Activated CD8-positive, alpha-beta memory T cell treated with anti-CD3 and anti-CD28 coated beads for 48 hours (primary cell): ENCODE measurements around the gene ADPRH.
"Not testable (repeated sequence)": the region's sequence is repeated elsewhere in the genome, so short reads cannot be mapped to it uniquely, and the experiment has no call there.

Source experiments
- DNase-seq, 3 experiments: peaks; one replicate each; pipeline ENCODE4 v3.0.0-alpha.2; 2020; ENCODE audit warnings: low read depth in 2 of 3, low spot score in 2 of 3

The ADPRH gene

DNA sequence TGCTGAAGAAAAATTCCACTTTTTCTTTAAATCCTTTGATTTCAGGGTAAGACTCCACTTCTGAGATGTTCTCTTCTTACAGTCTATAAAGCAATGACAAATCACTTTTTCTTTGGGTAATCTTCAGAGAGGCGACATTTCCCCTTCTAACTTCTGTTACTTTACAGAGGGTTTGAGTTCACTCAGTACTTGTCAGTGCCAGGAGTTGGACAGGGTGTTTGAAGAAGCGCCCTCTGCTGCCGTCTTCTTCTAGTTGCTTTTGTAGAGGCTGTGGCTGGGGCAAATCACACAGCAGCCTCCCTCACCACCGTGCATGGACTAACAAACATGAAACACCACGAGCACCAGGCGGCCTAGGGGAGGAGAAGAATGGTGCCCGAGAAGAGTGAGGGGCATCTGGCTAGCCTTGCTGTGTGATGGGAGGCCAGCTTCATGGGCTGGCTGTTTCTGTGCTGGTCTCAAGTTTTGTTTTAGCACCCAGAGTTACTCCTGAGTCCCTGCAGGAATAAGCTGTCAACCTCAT is 19.8 kb upstream of the ADPRH start, which contains the start of gene CD80:
TSS of gene CD80 (minus strand) at position 174 of the 523 bp plus-strand sequence. CDS start 1,886 bp downstream, outside the sequence.
- DNase-seq: no peak

DNA sequence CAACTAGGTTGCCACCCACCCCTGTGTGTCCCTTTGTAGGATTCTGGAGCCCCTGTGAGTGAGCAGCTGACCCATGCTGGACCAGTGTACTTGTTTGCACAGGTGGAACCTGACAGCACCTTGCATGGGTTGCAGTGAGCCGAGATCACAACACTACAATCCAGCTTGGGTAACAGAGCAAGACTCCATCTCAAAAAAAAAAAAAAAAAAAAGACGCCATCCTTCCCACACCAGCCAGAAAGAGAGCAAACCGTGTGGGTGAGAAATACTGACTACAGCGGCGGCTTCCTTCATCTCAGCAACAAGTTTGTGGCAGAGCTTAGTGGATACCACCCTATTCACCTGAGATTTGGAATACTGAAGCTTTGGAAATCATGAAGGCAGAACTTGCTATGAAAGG is 19.1 kb upstream of the ADPRH start:
- DNase-seq: no peak

DNA sequence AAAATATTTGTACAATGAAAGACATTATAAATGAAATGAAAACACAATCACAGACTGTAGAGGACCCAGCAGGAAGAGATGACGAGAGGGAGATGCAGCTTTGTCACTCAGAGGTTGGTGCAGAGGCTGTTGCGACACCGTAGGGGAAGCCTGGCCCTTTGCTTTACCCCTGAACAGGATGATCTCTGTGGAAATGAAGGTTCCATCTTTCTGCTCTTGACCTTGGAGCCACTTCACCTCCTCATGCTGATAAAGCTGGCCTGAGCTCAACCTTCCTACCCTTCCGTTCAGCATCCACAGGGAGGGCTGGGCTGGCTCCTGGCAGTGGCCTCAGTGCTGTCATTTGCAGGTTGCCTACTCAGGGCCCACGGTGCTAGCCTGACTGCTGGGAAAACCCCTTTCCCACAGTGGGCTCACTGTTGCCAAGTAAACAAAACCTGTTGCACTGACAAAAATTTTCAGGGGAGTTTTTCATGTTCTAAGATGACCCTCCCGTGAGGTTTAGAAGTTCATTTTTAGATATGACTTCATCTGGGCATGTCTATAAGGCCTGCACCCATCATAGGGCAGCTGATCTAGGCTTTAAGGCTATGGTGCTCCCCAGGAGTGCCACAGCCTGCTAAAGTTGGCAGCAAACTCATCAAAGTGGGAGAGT is 16.9 kb upstream of the ADPRH start:
- DNase-seq: peak in 1 of 3 experiments; percentile 56

DNA sequence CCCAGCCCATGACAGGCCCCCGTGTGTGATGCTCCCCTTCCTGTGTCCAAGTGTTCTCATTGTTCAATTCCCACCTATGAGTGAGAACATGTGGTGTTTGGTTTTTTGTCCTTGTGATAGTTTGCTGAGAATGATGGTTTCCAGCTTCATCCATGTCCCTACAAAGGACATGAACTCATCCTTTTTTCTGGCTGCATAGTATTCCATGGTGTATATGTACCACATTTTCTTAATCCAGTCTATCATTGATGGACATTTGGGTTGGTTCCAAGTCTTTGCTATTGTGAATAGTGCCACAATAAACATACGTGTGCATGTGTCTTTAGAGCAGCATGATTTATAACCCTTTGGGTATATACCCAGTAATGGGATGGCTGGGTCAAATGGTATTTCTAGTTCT is 16.0 kb upstream of the ADPRH start:
- not testable (repeated sequence) for DNase-seq

DNA sequence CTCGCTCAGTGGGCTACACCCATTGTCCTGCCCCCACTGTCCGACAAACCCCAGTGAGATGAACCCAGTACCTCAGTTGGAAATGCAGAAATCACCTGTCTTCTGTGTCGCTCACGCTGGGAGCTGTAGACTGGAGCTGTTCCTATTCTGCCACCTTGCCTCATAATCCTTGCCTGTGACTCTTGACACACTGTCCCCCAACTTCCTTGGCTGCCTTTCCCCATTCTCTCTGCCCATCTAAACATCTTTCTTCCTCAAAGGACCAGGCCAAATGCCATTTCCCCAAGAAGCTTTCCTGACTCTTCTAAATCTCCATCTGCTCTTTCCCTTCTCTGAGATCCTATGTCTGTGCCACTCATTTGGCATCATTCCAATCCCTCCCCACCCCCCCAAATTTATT is 10.1 kb upstream of the ADPRH start:
- DNase-seq: no peak

DNA sequence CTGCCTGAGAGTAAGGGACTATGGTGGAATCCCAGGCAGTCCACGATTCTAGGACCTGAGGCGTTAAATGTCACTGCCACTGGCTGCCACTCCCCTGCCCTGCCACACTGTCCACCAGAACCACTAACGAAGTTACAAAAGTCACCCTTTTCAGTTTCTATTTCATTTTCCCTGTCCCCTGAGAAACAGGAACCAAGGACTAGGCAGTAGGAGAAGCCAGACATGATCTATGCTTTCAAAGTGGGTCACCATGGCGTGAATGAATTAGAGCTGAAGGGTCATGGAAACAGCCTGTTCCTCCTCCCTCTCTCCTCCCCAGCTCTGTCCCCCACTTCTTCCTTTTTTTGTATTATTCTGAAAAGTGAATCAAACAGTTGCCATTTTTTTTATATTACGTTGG is 9.1 kb upstream of the ADPRH start:
- DNase-seq: no peak

DNA sequence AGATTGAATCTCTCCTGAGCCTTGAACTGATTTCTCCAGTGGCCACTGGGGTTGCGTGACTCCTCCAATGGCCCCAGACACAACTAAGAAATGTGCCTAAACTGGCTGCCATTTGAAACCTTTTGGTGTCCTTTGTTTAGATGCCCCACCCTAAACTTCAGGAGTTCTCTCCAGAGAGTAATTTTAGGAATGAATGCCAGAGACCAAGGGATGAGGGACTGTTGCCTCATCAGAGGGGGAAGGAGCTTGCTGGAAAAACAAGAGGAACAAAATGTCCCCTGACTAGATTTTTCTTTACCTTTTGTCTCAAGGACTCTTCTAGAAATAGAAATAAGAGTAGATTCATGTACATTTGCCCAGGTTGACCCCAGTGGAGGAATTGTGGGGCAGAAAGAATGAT is 8.1 kb upstream of the ADPRH start:
- DNase-seq: no peak

DNA sequence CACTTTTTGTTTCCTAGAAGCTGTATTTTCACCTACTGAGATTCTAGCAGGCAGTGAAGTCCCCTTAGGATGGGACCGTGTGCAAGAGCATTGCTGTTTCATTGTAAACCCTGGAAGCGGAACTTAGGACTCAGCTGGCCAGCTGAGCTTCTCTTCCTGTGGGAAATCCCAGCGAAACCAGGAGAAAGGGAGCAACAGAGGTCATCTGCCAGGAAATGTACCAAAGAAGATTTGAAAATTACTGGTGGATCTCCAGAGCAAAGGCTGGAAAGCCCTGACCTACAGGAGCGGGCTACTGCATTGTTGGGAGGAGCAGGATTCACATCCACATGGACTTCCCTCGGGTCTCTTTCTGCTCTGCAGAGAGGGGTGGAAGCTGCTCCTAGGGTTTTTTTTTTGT is 7.6 kb upstream of the ADPRH start:
- no peak for DNase-seq

DNA sequence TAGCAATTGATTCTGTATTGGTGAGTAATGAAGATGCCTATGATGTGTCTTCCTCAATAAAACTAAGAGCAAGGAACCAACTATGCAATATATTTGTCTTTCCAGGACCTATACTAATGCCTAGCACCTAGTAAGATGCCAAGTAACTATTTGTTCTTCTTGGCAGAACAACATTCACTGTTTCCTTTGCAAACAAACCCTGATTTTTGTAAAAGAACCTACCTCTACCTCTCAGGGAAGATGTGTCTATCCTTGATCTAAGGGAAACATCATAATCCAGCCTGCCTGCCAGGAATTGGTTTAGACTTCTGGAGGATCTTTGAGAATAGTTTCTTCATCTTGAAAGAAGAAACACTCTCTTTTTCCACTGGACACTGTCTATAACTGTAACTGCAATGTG is 3.8 kb upstream of the ADPRH start:
- DNase-seq: no peak

DNA sequence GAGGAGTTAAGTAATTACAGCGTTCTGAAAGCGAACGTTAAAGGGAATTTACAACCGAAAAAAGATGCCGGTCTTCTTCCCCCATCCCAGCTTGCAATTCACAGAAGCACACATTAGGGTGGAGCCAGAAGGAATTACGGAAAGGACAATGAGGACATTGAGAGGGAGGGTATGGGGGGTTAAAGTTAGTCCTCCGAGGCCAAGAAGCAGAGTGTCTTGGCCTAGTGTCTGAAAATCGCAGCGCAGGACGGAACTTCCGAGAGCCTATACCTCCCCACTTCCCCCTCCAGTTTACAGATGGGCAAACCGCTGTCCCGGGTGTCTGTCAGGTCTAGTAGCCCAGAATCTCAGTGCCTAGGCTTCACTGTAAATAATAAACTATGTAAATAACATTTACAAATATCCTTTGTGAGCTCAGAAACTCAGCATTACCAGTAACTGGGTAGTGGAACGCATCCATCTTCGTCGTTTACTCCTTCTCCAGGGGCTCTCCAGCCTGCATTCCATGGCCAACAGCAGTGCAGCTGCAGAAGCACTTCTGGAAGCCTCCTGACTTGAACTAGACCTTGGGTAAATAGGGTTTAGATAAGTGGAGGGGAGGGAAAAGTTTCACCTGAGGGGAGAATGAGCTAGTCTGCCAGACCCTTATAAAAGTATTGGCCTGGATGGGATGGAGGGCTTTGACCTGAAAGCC is 922 bp downstream of the ADPRH start:
- DNase-seq: no peak

DNA sequence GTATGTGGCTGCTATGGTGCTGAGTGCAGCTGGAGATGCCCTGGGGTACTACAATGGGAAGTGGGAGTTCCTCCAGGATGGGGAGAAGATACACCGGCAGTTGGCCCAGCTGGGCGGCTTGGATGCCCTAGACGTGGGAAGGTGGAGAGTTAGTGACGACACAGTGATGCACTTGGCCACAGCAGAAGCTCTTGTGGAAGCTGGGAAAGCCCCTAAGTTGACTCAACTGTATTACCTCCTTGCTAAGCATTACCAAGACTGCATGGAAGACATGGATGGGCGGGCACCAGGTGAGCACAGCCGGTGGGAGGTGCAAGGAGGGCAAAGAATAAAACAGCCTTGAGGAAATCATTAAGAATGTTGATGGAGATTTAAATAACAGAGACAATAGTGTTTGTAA is 2.9 kb downstream of the ADPRH start:
- no peak for DNase-seq

DNA sequence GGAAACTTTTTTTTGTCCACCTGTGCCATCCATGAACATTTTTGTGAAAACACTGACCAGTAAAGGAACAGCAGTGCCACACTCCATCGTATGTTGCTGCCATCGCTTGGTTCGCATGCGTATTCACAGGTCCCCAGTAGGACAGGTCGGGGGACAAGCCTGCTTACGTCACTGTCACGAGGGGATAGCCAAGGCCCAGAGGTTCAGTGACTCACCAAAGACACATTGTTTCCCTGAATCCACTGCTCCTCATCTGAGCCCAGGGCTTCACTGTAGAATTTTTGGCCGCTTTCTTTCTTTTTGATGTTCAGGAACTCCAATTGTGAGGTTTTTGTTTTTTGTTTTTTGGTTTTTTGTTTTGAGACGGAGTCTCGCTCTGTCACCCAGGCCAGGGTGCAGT is 5.9 kb downstream of the ADPRH start:
- DNase-seq: no peak

DNA sequence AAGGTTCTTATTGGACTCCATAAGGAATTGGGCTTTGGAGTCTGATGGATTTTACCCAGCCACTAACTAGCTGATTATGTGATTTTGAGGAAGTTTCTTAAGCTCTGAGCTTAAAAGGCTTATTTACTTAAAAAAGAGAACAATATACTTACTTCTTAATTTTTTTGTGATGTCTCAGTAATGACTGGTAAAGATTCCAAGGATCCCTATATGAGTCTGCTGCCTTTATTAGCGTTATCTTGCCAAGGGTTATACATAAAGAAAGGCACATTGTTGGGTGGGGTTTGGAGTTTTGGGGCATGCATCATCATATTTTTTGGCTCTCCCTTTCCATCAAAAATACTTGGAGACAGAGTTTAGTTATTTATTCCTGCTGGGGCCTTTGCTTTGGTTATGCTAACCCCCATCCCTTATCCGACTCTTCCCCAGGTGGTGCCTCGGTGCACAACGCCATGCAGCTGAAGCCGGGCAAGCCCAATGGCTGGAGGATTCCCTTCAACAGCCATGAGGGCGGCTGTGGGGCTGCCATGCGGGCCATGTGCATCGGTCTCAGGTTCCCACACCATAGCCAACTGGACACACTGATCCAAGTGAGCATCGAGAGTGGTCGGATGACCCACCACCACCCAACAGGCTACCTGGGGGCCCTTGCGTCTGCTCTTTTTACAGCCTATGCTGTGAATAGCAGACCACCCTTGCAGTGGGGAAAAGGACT is 6.7 kb downstream of the ADPRH start:
- DNase-seq: no peak

DNA sequence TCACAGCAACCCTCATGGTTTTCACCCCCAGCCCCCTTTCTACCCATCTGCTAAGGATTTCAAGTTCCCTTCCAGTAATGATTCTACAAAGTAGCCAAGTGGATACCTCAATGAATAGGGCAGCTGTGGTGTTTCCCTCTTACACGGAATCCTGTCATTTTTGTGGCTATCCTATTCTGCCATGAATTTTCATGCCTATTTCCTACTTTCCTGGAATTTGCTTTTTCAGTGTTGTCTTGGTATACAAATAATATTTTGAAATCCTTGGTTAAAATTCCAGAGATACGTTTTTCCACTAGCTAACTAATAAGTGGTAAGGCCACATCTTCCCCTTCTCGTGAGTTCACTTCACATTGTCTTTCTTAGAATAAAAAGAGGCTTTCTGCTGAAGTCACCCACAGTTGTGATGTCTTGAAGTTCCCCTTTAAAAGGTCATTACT is 7.5 kb downstream of the ADPRH start:
- no peak for DNase-seq

DNA sequence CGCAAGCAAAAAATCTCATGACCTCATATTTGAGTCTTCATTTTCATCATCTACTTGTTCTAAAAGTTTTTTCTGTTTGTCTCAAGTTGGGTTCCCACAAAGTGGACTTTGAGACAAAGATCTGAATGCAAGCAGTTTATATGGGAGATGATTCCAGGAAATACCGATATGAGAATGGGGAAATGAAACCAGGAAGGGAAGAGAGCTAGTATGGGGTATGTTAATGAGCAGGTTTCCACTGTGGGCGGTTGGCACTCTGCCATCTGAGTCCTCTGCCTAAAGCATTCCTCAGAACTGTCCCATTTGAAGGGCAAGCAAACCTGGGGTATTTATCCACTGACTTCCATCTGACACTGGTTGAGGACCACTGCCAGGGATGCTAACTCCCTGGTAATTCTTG is 8.8 kb downstream of the ADPRH start:
- DNase-seq: no peak

DNA sequence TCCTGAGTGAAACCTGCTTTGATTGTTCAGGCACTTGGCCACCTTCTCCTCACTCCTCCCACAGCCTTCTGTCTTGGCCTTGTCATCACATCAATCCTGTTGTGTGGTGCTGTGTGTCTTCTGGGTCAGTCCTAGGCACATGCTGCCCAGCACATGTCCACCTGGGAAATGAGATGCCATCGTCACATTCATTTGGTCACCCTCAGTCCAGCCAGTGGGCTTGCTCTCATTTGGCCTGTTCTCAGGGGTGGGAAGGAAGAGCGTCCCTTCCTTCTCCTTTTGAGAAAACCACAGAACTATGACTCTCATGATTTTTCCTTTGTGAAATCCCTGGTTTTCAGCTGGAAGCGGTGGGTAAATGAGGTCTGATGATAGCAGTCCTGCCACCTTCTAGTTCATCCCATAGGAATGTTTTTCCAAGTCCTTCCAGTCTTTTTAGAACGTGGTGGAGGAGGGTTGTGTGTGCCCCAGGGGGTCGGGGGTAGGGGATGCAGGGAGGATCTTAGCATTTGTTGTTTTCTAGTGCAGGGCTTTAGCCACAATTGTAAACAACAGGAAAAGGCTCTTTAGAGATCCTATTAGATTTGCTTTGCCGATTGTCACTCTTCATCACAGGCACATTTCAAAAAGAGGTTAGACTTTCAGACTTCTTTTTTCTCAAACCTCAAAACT is 9.9 kb downstream of the ADPRH start:
- DNase-seq: no peak

DNA sequence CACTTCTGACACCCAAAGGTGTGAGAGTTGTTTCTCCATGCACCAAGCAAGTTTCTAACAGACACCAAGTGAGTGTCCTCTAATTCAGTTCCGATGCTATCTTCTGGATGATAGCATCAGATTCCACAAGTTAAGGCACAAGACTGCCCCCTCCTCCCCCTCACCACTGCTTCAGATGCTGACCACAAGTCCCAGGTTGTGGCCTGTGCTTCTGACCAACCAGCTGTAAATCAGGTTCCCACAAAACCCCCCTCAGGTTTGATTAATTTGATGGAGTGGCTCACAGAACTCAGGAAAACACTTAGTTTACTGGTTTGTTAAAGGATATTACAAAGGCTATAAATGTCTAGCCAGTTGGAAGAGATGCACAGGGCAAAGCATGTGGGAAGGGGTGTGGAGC is 11.4 kb downstream of the ADPRH start:
- no peak for DNase-seq

DNA sequence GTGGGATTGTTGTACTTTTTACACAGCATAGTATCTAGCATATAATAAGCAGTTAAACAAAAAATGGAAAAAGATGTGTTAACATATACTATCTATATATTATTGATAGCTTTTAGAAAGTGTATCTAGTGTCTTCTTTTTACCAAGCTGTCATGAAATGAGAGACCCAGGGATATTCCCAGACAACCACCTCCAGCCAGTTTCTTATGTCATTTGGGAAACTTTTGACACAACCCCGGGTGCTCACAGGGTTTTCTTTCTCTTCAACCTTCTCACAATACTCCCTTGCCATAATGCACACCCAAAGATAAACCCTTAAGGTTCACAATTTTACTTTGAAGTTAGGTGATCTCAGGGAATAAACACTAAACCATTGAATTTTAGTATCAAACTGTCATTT is 13.6 kb downstream of the ADPRH start:
- DNase-seq: no peak

DNA sequence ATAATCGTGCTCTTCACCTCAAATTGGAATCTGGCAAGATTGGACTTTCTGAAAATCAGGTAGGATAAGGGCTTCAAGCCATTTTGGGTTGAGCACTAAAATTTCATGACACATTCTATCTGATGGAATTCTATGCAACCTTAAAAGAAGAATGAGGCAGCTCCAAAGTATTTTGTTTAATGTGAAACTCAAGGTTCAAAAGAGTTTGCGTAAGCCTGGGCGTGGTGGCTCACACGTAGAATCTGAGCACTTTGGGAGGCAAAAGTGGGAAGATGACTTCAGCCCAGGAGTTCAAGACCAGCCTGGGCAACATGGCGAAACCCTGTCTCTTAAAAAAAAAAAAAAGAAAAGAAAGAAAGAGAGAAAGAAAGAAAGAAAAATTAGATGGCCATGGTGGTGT is 14.8 kb downstream of the ADPRH start:
- no peak for DNase-seq

DNA sequence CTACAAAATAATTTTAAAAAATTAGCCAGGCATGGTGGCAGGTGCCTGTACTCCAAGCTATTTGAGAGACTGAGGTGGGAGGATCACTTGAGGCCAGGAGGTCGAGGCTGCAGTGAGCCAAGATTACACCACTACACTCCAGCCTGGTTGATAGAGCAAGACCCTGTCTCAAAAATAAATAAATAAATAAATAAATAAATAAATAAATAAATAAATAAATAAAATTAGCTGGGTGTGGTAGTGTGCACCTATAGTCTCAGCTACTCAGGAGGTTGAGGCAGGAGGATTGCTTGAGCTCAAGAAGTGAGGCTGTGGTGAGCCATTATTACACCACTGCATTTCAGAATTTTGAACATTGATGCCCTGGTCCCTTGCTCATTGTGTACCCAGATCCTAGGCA is 15.6 kb downstream of the ADPRH start:
- not testable (repeated sequence) for DNase-seq

DNA sequence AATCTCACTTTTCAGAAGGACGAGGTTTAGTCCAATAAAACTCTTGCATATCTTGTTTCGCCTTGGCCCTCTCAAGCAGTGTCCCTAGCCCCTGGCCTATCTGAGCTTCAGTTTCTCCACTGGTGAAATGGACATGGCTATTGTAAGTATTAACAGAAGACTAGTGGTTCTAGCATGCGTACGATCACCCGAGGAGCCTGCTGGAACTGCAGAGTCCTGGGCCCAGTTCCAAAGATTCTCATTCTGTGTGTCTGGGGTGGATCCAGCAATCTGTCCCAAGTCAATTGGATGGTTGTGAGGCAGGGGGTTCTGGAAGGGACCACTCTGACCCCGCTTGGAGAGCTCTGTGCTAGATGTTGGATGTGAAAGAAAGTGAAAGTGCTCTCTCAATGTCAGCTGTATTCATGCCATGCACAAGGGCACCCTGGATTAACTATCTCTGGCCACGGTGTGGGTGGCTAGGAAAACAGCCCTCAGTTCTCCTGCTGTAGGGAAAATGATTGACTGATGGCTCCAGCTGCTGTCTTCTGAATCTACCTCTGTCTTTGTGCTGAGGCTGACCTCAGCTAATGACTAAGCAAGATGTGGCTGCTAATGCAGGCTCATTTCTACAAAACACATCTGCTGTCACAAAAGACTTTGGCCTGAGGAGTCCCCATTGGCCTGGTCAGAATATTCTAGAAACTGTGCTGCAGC is 16.5 kb downstream of the ADPRH start:
- DNase-seq: no peak
